SU-DHL-6 (cell line): ENCODE measurements around the gene DMD.

Experiments
- EZH2phosphoT487 ChIP-seq: fragments of 200-600 bp; sonication (generic), shearing (Covaris generic); conservative IDR thresholded peaks from 2 replicates; pipeline ENCODE4 v1.6.1; 2018; ENCODE audit warnings: mild to moderate bottlenecking, antibody characterized with exemption, low read length, moderate library complexity, mixed read lengths
- TF ChIP-seq, protein P1 (sequence below): fragments of 200-600 bp; sonication (generic); IDR thresholded peaks from one replicate; pipeline ENCODE4 v1.5.1; 2017; ENCODE audit warnings: antibody characterized with exemption, mild to moderate bottlenecking, low read length, moderate library complexity; ENCODE audit not compliant: insufficient read depth, poor library complexity, severe bottlenecking

- TF ChIP-seq, protein P1, sequence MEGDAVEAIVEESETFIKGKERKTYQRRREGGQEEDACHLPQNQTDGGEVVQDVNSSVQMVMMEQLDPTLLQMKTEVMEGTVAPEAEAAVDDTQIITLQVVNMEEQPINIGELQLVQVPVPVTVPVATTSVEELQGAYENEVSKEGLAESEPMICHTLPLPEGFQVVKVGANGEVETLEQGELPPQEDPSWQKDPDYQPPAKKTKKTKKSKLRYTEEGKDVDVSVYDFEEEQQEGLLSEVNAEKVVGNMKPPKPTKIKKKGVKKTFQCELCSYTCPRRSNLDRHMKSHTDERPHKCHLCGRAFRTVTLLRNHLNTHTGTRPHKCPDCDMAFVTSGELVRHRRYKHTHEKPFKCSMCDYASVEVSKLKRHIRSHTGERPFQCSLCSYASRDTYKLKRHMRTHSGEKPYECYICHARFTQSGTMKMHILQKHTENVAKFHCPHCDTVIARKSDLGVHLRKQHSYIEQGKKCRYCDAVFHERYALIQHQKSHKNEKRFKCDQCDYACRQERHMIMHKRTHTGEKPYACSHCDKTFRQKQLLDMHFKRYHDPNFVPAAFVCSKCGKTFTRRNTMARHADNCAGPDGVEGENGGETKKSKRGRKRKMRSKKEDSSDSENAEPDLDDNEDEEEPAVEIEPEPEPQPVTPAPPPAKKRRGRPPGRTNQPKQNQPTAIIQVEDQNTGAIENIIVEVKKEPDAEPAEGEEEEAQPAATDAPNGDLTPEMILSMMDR, result no peak
- TF ChIP-seq EZH2phosphoT487, result no peak
These were observed 790.1 kb downstream of the DMD start for GRCh38 chrX:32421266-32421665.
